IPS-18a (cell line): ENCODE data around the gene SMG6.
"Not testable (repeated sequence)": the region's sequence is repeated elsewhere in the genome, so short reads cannot be mapped to it uniquely, and the experiment has no call there.

ENCODE experiments used
- H3K27ac ChIP-seq: one replicate; pipeline ENCODE4 v1.5.1; 2013; ENCODE audit warnings: low read length
- H3K27me3 ChIP-seq: one replicate; pipeline ENCODE4 v1.6.1; 2013; ENCODE audit warnings: mild to moderate bottlenecking, low read length; ENCODE audit not compliant: control insufficient read depth, insufficient read depth
- H3K36me3 ChIP-seq: one replicate; pipeline ENCODE4 v1.6.1; 2013; ENCODE audit warnings: low read depth, low read length; ENCODE audit not compliant: control insufficient read depth
- H3K4me1 ChIP-seq: one replicate; pipeline ENCODE4 v1.6.1; 2013; ENCODE audit warnings: low read depth, low read length; ENCODE audit not compliant: control insufficient read depth
- H3K4me3 ChIP-seq: one replicate; pipeline ENCODE4 v1.5.1; 2013; ENCODE audit warnings: low read length
- H3K9ac ChIP-seq: one replicate; pipeline ENCODE4 v1.6.1; 2013; ENCODE audit warnings: mild to moderate bottlenecking, low read length, moderate library complexity
- H3K9me3 ChIP-seq: one replicate; pipeline ENCODE4 v1.6.1; 2013; ENCODE audit warnings: low read depth, low read length; ENCODE audit not compliant: control insufficient read depth

Gene SMG6

DNA sequence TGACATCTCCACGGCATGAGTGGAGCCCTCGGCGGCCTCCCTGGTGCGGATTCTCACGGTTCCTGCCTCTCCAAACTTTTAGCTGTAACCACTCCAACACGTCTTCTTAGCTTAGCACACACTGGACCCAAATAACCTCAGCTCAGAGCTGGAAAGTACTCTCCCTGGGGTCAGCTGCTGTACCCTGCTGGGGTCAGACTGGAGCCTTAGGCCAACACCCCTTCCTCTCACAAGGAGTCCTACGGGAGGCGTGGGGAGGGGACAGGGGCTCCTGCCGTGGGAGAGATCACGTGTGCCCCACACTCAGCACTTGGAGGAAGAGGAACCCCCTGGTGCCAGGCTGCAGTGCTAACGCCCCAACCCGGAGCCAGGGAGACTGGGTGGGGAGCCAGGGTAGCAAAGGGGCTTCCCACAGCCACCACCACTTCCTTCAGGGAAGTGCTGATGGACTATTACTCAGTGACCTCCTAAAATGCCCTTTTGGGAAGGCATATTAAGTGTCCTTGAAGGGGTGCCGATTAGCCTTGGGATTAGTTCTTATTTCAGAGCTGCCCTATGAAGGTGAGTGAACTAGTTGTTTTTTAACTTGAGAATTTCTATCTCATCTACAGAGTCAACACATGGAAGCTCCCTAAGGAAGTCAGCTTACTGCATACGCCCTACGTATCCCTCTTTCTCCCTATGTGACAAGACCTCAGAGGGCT, 124.6 kb downstream of the SMG6 start:
- H3K9me3 ChIP-seq: no peaks in the 10 kb centered on the region
- no peak overlapping the region for H3K27ac ChIP-seq
- no peaks in the 10 kb centered on the region for H3K4me1 ChIP-seq
- no peaks in the 10 kb centered on the region for H3K27me3 ChIP-seq
- no peak overlapping the region for H3K4me3 ChIP-seq
- no peak overlapping the region for H3K9ac ChIP-seq
- H3K36me3 ChIP-seq: no peaks in the 10 kb centered on the region

DNA sequence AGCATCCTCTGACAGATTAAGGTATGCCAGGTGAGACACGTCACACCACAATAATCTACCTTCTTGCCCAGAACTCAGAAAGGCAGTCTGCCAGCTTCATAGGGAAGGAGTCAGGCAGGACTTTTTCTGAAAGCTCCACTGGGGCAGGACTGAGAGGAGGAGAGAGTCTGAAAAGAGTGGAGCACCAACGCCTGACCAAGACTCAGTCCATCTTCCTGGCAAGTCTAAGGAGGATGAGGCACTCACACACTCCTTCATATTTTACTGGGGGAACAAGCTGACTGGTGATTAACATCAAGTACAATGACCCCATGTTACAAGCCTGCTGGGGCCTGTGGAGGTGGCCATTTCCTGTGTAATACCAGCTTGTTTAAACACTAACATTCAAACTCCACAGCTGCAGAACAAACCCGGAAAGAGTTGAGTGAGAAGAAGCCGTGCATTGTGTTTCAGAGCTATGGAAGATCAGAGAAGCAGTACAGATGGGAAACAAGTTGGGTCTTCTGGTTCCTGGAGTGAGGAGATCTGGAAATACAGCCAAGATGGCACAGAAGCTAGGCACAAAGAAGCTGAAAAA, 126.3 kb downstream of the SMG6 start:
- Histone ChIP-seq H3K4me1 (no peaks in the 10 kb centered on the region), H3K27ac (no peak overlapping the region), H3K9me3 (no peaks in the 10 kb centered on the region), H3K4me3 (no peak overlapping the region), H3K9ac (no peak overlapping the region), H3K36me3 (no peaks in the 10 kb centered on the region), H3K27me3 (no peaks in the 10 kb centered on the region)

DNA sequence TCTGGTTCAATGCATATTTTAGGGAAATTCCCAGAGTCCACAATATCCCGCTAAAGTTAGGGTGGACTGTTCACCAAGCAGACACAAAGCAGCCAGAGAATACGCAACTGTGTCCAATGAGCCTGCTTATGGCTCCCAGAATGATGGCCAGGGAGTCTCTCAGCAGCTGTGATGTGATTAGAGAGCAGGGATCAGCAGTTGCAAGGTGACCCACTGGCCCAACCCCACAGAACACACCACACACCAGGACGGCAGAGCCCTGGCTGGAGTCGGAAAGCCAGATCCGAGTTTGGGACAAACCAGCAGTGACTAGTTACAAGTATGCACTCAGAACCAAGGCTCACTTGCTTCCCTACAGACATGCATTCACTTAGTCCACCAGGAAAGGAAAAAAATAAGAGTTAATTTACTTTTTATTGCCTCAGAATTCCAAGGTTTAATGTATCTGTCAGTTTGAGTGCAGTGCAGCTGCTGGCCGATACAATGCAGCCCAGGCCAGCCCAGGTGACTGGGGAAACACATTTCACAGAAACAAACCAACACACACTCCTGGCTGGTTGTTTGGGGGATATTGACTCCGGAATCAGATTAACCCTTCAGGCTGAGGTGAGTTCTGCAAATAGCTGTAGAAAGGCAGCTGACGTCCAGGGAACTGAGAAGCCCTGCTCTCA, 127.0 kb downstream of the SMG6 start:
- Histone ChIP-seq H3K9ac (no peak overlapping the region), H3K4me1 (no peaks in the 10 kb centered on the region), H3K27ac (no peak overlapping the region)

GRCh38 chr17:2175294-2175628, 128.3 kb downstream of the SMG6 start:
- no peak overlapping the region for H3K9ac ChIP-seq
- no peaks in the 10 kb centered on the region for H3K4me1 ChIP-seq
- H3K27me3 ChIP-seq: no peaks in the 10 kb centered on the region
- H3K4me3 ChIP-seq: no peak overlapping the region
- no peaks in the 10 kb centered on the region for H3K9me3 ChIP-seq
- no peaks in the 10 kb centered on the region for H3K36me3 ChIP-seq
- no peak overlapping the region for H3K27ac ChIP-seq

More for the DNA sequence above, 127.0 kb downstream of the SMG6 start:
- no peak overlapping the region for H3K4me3 ChIP-seq
- H3K27me3 ChIP-seq: no peaks in the 10 kb centered on the region
- no peaks in the 10 kb centered on the region for H3K36me3 ChIP-seq
- no peaks in the 10 kb centered on the region for H3K9me3 ChIP-seq

- Histone ChIP-seq H3K9me3 (no peaks in the 10 kb centered on the region), H3K9ac (no peak overlapping the region), H3K4me1 (no peaks in the 10 kb centered on the region), H3K36me3 (no peaks in the 10 kb centered on the region), H3K4me3 (no peak overlapping the region), H3K27me3 (no peaks in the 10 kb centered on the region), H3K27ac (no peak overlapping the region)
Measured at GRCh38 chr17:2174468-2175293, 128.9 kb downstream of the SMG6 start.

DNA sequence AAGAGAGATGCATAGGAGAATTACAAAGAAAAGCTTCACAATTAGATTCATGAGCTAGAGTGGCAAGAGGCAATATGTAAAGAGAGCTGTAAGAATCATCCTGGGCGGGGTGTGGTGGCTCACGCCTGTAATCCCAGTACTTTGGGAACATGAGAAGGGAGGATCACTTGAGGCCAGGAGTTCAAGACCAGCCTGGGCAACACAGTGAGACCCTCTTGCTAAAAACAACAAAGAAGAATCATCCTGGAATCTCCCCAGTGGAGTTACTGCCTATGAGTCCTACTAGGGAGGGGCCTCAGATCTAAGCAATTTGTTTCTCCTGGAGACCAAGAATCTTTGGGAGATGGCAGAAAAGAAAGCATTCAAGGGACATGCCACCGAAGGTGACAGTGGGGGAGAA, 129.6 kb downstream of the SMG6 start:
- no peak overlapping the region for H3K9ac ChIP-seq
- H3K4me1 ChIP-seq: no peaks in the 10 kb centered on the region
- no peak overlapping the region for H3K4me3 ChIP-seq
- H3K36me3 ChIP-seq: no peaks in the 10 kb centered on the region
- H3K9me3 ChIP-seq: no peaks in the 10 kb centered on the region
- H3K27me3 ChIP-seq: no peaks in the 10 kb centered on the region
- no peak overlapping the region for H3K27ac ChIP-seq

- H3K4me3 ChIP-seq: no peak overlapping the region
- no peaks in the 10 kb centered on the region for H3K27me3 ChIP-seq
- no peak overlapping the region for H3K9ac ChIP-seq
- no peak overlapping the region for H3K27ac ChIP-seq
- no peaks in the 10 kb centered on the region for H3K9me3 ChIP-seq
- H3K36me3 ChIP-seq: no peaks in the 10 kb centered on the region
- H3K4me1 ChIP-seq: no peaks in the 10 kb centered on the region
Measured at GRCh38 chr17:2172999-2173398, 130.6 kb downstream of the SMG6 start.

DNA sequence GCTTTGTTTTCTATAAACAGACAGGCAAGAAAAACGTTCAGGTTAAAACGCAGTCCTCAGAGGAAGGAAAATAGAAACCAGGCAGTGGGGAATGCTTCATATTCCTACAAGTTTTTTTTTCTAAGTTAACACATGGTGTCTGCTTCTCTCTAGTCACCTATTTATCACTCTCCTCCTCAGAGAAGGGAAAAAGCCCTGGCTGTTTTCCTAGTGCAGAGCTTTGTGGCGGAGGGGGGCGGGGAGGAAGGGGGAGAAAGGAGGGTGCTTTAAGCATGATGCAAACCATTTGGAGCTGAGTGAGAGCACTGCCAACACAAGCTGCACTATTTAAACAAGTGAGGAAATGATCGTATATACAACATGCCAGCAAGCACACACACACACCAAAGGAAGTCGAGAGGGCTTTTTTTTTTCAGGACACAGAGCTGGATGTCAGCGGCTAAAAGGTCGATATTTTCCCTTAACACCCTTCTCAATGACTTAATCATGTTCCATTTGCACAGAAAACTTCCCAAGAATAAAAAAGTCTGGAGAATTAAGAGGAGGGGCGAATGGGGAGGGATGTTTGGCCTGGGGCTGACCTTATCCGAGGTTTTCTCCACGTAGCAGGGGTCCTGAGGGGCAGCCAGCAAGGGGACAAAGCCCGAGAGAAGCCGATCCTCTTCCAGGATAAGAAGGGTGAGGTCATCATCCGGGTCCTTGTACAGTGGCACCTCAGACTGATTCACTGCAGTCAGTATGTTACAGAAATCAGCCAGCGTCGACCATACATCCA, 131.3 kb downstream of the SMG6 start:
- H3K36me3 ChIP-seq: no peaks in the 10 kb centered on the region
- no peaks in the 10 kb centered on the region for H3K27me3 ChIP-seq
- no peak overlapping the region for H3K27ac ChIP-seq
- H3K4me1 ChIP-seq: no peaks in the 10 kb centered on the region
- no peak overlapping the region for H3K4me3 ChIP-seq
- H3K9ac ChIP-seq: no peak overlapping the region
- H3K9me3 ChIP-seq: no peaks in the 10 kb centered on the region

DNA sequence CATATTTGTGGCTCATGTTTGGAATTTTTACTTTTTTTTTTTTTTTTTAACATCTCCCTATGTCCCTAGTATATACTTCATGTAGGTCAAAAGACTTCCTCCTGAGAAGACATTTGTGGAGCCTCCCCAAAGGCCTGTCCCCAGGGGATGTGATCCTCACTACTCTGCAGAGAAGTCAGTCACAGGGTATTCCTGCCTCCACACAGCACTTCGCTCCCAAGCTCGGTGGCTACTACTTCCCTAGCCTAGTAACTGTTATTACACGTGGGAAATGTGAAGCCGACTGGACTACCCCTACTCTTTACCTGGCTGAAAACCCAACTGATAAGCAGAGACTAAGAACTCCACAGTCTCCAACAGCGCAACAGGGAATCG, 131.9 kb downstream of the SMG6 start:
- H3K4me3 ChIP-seq: no peak overlapping the region
- H3K27ac ChIP-seq: no peak overlapping the region
- no peaks in the 10 kb centered on the region for H3K27me3 ChIP-seq
- no peaks in the 10 kb centered on the region for H3K4me1 ChIP-seq
- H3K9me3 ChIP-seq: no peaks in the 10 kb centered on the region
- H3K9ac ChIP-seq: no peak overlapping the region
- no peaks in the 10 kb centered on the region for H3K36me3 ChIP-seq

DNA sequence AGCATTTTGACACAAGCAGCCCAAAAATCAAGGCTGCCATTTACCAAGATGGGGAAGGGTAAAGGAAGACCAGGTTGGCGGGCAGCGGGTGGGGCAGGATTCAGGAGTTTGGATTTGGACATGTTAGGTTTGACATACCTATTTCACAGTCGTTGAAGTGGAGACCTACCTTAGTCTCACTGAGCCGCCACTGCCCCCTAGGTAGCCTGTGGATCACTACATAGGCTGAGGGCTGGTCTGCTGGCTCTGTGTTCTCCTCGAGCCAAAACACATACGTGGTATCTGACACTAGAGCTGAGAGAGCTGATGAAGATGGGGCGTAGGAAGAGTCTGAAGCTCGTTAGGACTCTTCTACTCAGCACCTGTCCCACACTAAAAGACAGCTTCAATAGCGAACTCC, 133.6 kb downstream of the SMG6 start:
- Histone ChIP-seq H3K27ac (no peak overlapping the region), H3K4me3 (no peak overlapping the region), H3K36me3 (no peaks in the 10 kb centered on the region), H3K9me3 (no peaks in the 10 kb centered on the region), H3K4me1 (no peaks in the 10 kb centered on the region), H3K9ac (no peak overlapping the region), H3K27me3 (no peaks in the 10 kb centered on the region)

- not testable (repeated sequence) for H3K4me1 ChIP-seq, H3K4me3 ChIP-seq, H3K27me3 ChIP-seq, H3K9me3 ChIP-seq, H3K36me3 ChIP-seq, H3K27ac ChIP-seq, H3K9ac ChIP-seq
Measured at GRCh38 chr17:2165723-2166122, 137.9 kb downstream of the SMG6 start.
